HCT116 (cell line): ENCODE measurements around the gene DAGLA. TPM values are rescaled to one million over a fixed set of nuclear protein-coding genes. Genes with fewer than 3 reads are reported as not detected.

Source experiments
- ATAC-seq: fragments of 200-7000 bp; cut with Tn5 transposase; 2 replicates; pipeline ENCODE4 v1.9.1; 2020; ENCODE audit warnings: mild to moderate bottlenecking, moderate library complexity
- BruUV-seq: library from RNA; stranded (reverse); fragments of 400-500 nt; replicated peaks from 2 replicates; lab custom pipeline; 2021; lab: Mats Ljungman, UMichigan
- CTCF ChIA-PET: fragments of 300-600 bp; sonication (Branson Sonifier 250); formaldehyde crosslinking; loops from one replicate; lab custom pipeline; 2021; ENCODE audit warnings: antibody characterized with exemption; lab: Charles Lee
- POLR2A ChIA-PET: fragments of 300-600, 350-600 bp; sonication (Branson Sonifier 250); formaldehyde crosslinking; loops from one replicate; lab custom pipeline; 2021; ENCODE audit warnings: antibody characterized with exemption; lab: Charles Lee
- RAD21 ChIA-PET, 2 experiments: fragments of 300-600 bp; sonication (Branson Sonifier 250); formaldehyde crosslinking; loops; one replicate each; lab custom pipeline; 2023; ENCODE audit warnings: low total read pairs in 2 of 2; ENCODE audit not compliant: uncharacterized antibody in 2 of 2, unreplicated experiment in 2 of 2, low non-redundant PET in 1 of 2; lab: Charles Lee
- DNase-seq: peaks from one replicate; pipeline ENCODE4 v3.0.0-alpha.2; 2010; ENCODE audit warnings: low read depth, low spot score
- H2AFZ ChIP-seq: fragments of 200-600 bp; shearing (Covaris generic), sonication (generic); 2 replicates; pipeline ENCODE4 v1.6.1; 2017; ENCODE audit warnings: low read depth, mixed run types, mixed read lengths, antibody characterized with exemption, low read length; ENCODE audit not compliant: poor library complexity, severe bottlenecking
- H3K27ac ChIP-seq: 2 replicates; pipeline ENCODE4 v1.5.1; 2012; ENCODE audit warnings: low read depth, low read length
- H3K27me3 ChIP-seq: fragments of 200-600 bp; sonication (generic); 2 replicates; pipeline ENCODE4 v1.6.1; 2016; ENCODE audit warnings: mixed run types, low read length, mixed read lengths; ENCODE audit not compliant: insufficient read depth
- H3K36me3 ChIP-seq, 2 experiments: fragments of 200-500 bp in 1 of 2; fragments of 200-600 bp in 1 of 2; sonication (Bioruptor generic) in 1 of 2; sonication (generic) in 1 of 2; 2 replicates each; pipeline versions ENCODE4 v1.5.1 to v1.6.1; 2014 to 2016; ENCODE audit warnings: low read length in 2 of 2, inconsistent platforms in 1 of 2, mixed read lengths in 1 of 2, mixed run types in 1 of 2; ENCODE audit not compliant: insufficient read depth in 2 of 2, control insufficient read depth in 1 of 2
- H3K4me1 ChIP-seq, 2 experiments: fragments of 200-600 bp in 1 of 2; sonication (generic) in 1 of 2; 2 replicates each; pipeline versions ENCODE4 v1.5.1 to v1.6.1; 2012 to 2017; ENCODE audit warnings: low read length in 2 of 2, inconsistent platforms in 1 of 2, mild to moderate bottlenecking in 1 of 2, mixed read lengths in 1 of 2, mixed run types in 1 of 2, moderate library complexity in 1 of 2; ENCODE audit not compliant: insufficient read depth in 2 of 2, control insufficient read depth in 1 of 2
- H3K4me2 ChIP-seq: fragments of 200-600 bp; sonication (generic); 2 replicates; pipeline ENCODE4 v1.6.1; 2017; ENCODE audit warnings: mixed run types, low read length, mixed read lengths
- H3K4me3 ChIP-seq, 2 experiments: fragments of 200-600 bp in 1 of 2; sonication (generic) in 1 of 2; replicated peaks in 1 of 2; 2 replicates each; pipeline ENCODE4 v1.5.1; 2011 to 2016; ENCODE audit warnings: low read length in 2 of 2, control low read depth in 1 of 2, low read depth in 1 of 2, mild to moderate bottlenecking in 1 of 2, mixed read lengths in 1 of 2, mixed run types in 1 of 2
- H3K79me2 ChIP-seq: fragments of 200-600 bp; sonication (generic); 2 replicates; pipeline ENCODE4 v1.6.1; 2017; ENCODE audit warnings: mild to moderate bottlenecking, mixed run types, low read length, moderate library complexity, mixed read lengths; ENCODE audit not compliant: insufficient read depth
- H3K9ac ChIP-seq: fragments of 200-600 bp; sonication (generic); 2 replicates; pipeline ENCODE4 v1.6.1; 2016; ENCODE audit warnings: low read length, mixed read lengths
- H3K9me2 ChIP-seq: fragments of 200-600 bp; sonication (generic), shearing (Covaris generic); 2 replicates; pipeline ENCODE4 v1.6.1; 2017; ENCODE audit warnings: mixed run types, mild to moderate bottlenecking, moderate library complexity; ENCODE audit not compliant: insufficient read depth
- H3K9me3 ChIP-seq, 2 experiments: fragments of 200-500 bp in 1 of 2; fragments of 200-600 bp in 1 of 2; sonication (Bioruptor generic) in 1 of 2; sonication (generic) in 1 of 2; 2 replicates each; pipeline ENCODE4 v1.6.1; 2014 to 2017; ENCODE audit warnings: low read length in 2 of 2, mixed read lengths in 2 of 2, inconsistent platforms in 1 of 2, low read depth in 1 of 2, mild to moderate bottlenecking in 1 of 2, mixed run types in 1 of 2, moderate library complexity in 1 of 2; ENCODE audit not compliant: control insufficient read depth in 1 of 2, insufficient read depth in 1 of 2
- H4K20me1 ChIP-seq: fragments of 200-600 bp; sonication (generic), shearing (Covaris generic); 2 replicates; pipeline ENCODE4 v1.6.1; 2017; ENCODE audit warnings: mixed run types, mild to moderate bottlenecking, moderate library complexity; ENCODE audit not compliant: insufficient read depth
- ATF3 ChIP-seq: IDR thresholded peaks from 2 replicates; pipeline ENCODE4 v1.6.1; 2012
- CBX3 ChIP-seq: IDR thresholded peaks from 2 replicates; pipeline ENCODE4 v1.6.1; 2012; ENCODE audit warnings: low read depth
- CEBPB ChIP-seq: IDR thresholded peaks from 2 replicates; pipeline ENCODE4 v1.6.1; 2012; ENCODE audit warnings: low read depth
- CTCF ChIP-seq, 3 experiments: fragments of 200-600 bp in 1 of 3; sonication (generic) in 1 of 3; IDR thresholded peaks in 2 of 3; conservative IDR thresholded peaks in 1 of 3; 2 replicates each; pipeline ENCODE4 v1.5.1; 2012 to 2017; ENCODE audit warnings: low read depth in 2 of 3, low read length in 2 of 3, antibody characterized with exemption in 1 of 3, borderline replicate concordance in 1 of 3, control low read depth in 1 of 3, mild to moderate bottlenecking in 1 of 3, mixed read lengths in 1 of 3, mixed run types in 1 of 3, moderate library complexity in 1 of 3; ENCODE audit not compliant: insufficient read depth in 1 of 3
- ELF1 ChIP-seq: IDR thresholded peaks from 2 replicates; pipeline ENCODE4 v1.6.1; 2012; ENCODE audit warnings: low read depth, borderline replicate concordance
- EZH2 ChIP-seq: fragments of 200-600 bp; sonication (generic); IDR thresholded peaks from 2 replicates; pipeline ENCODE4 v1.6.1; 2017; ENCODE audit warnings: antibody characterized with exemption, mixed run types
- EZH2phosphoT487 ChIP-seq: fragments of 200-600 bp; IDR thresholded peaks from 2 replicates; pipeline ENCODE4 v1.6.1; 2018; ENCODE audit warnings: antibody characterized with exemption, borderline replicate concordance
- FOSL1 ChIP-seq: IDR thresholded peaks from 2 replicates; pipeline ENCODE4 v1.6.1; 2012; ENCODE audit warnings: low read depth
- MAX ChIP-seq: IDR thresholded peaks from 2 replicates; pipeline ENCODE4 v1.6.1; 2012
- POLR2A ChIP-seq: IDR thresholded peaks from 2 replicates; pipeline ENCODE4 v1.7.0; 2011; ENCODE audit warnings: borderline replicate concordance; ENCODE audit not compliant: insufficient read depth, insufficient read length; ENCODE audit errors: extremely low read depth
- POLR2AphosphoS5 ChIP-seq: IDR thresholded peaks from 2 replicates; pipeline ENCODE4 v1.6.1; 2011; ENCODE audit warnings: mild to moderate bottlenecking, low read depth, low read length, moderate library complexity
- RAD21 ChIP-seq: IDR thresholded peaks from 2 replicates; pipeline ENCODE4 v1.6.1; 2012; ENCODE audit warnings: low read depth, mild to moderate bottlenecking
- REST ChIP-seq: IDR thresholded peaks from 2 replicates; pipeline ENCODE4 v1.6.1; 2012; ENCODE audit warnings: low read depth
- SIN3A ChIP-seq: IDR thresholded peaks from 2 replicates; pipeline ENCODE4 v1.6.1; 2012; ENCODE audit warnings: low read depth
- SP1 ChIP-seq: IDR thresholded peaks from 2 replicates; pipeline ENCODE4 v1.6.1; 2012; ENCODE audit warnings: low read depth
- SRF ChIP-seq: IDR thresholded peaks from 2 replicates; pipeline ENCODE4 v1.6.1; 2012; ENCODE audit warnings: low read depth
- TCF7L2 ChIP-seq: IDR thresholded peaks from 2 replicates; pipeline ENCODE4 v1.7.0; 2011; ENCODE audit warnings: borderline replicate concordance, inconsistent platforms; ENCODE audit not compliant: insufficient read depth, insufficient read length; ENCODE audit errors: extremely low read depth
- YY1 ChIP-seq: IDR thresholded peaks from 2 replicates; pipeline ENCODE4 v1.6.1; 2011; ENCODE audit warnings: low read length, low read depth, moderate library complexity, mild to moderate bottlenecking; ENCODE audit not compliant: insufficient replicate concordance; ENCODE audit errors: extremely low read depth
- ZBTB33 ChIP-seq: IDR thresholded peaks from 2 replicates; pipeline ENCODE4 v1.6.1; 2011; ENCODE audit warnings: mild to moderate bottlenecking, low read length, moderate library complexity; ENCODE audit not compliant: insufficient replicate concordance; ENCODE audit errors: extremely low read depth
- ZFX ChIP-seq: fragments of 450-650 bp; IDR thresholded peaks from 2 replicates; pipeline ENCODE4 v1.6.1; 2017
- intact Hi-C: fragments of 100-400 bp; cut with micrococcal nuclease; formaldehyde crosslinking; loops from 2 replicates; pipeline ENCODE4 v1.10.0; 2022
- total RNA-seq: library from RNA; stranded (reverse); gene quantifications from one replicate; pipeline ENCODE4 v1.2.1, GENCODE V29; 2021; ENCODE audit not compliant: unreplicated experiment

DAGLA gene
- total RNA-seq, 1 experiment from 2014 or later = 2.7 TPM

- Histone ChIP-seq H3K9me3 (no peaks in the 10 kb centered on the region), H3K27me3 (no peaks in the 10 kb centered on the region), H3K79me2 (peaks cover 36% of the 10 kb centered on the region; the same call in 1 of the 2 replicates), H3K4me2 (no peak overlapping the region), H4K20me1 (no peaks in the 10 kb centered on the region), H3K9me2 (no peaks in the 10 kb centered on the region), H3K9ac (no peak overlapping the region), H2AFZ (no peak overlapping the region), H3K27ac (no peak overlapping the region), H3K36me3 (no peaks in the 10 kb centered on the region), H3K4me1 (peaks cover 21 to 61% of the 10 kb centered on the region in 2 experiments), H3K4me3 (no peak overlapping the region)
- DNase-seq = no peak
- ATAC-seq = no peak
- intact Hi-C loops = no loop called here
- ChIA-PET POLR2A (no interaction called here), RAD21 (no interaction called here), CTCF (interaction anchor here (1.5 kb wide), 1 partner anchor 10 kb away, joined by 3 read pairs; no protein-coding TSS in a partner anchor)
- no peak for TF ChIP-seq ZBTB33
- TF ChIP-seq MAX = no peak
- no peak for TF ChIP-seq CTCF (IDR thresholded peaks at IDR 0.05 in 2 of 3, conservative IDR thresholded peaks at IDR 0.05 in 1 of 3; ENCODE audit: borderline replicate concordance in 1 of 3, insufficient read depth in 1 of 3, low read depth in 2 of 3, low read length in 2 of 3)
- TF ChIP-seq ATF3 = no peak
- TF ChIP-seq POLR2AphosphoS5 = no peak
- no peak for TF ChIP-seq SP1
- TF ChIP-seq TCF7L2 = no peak
- TF ChIP-seq EZH2 = no peak
- no peak for TF ChIP-seq ZFX
- no peak for TF ChIP-seq ELF1
- no peak for TF ChIP-seq RAD21
- TF ChIP-seq SIN3A = no peak
- no peak for TF ChIP-seq FOSL1
- TF ChIP-seq SRF = no peak
- TF ChIP-seq CBX3 = no peak
- TF ChIP-seq YY1 = no peak
- TF ChIP-seq CEBPB = no peak
- TF ChIP-seq EZH2phosphoT487 = no peak
- TF ChIP-seq POLR2A = no peak
- no peak for TF ChIP-seq REST
- no TSS peak for BruUV-seq
These were observed 71.2 kb downstream of the DAGLA start for GRCh38 chr11:61751384-61751783.
